22Rv1 (cell line): ENCODE results near the gene RBBP8NL.

ENCODE experiments used
- H3K27ac ChIP-seq: fragments of 450-650 bp; 2 replicates; pipeline ENCODE4 v1.5.1; 2017
- ZFX ChIP-seq: fragments of 450-650 bp; IDR thresholded peaks from 2 replicates; pipeline ENCODE4 v1.6.1; 2017; ENCODE audit warnings: antibody characterized with exemption, borderline replicate concordance
- TF ChIP-seq, protein P1 (sequence below): fragments of 450-650 bp; IDR thresholded peaks from 2 replicates; pipeline ENCODE4 v1.5.1; 2017; ENCODE audit warnings: mild to moderate bottlenecking

RBBP8NL gene

GRCh38 chr20:62444286-62444685 is 16.9 kb upstream of the RBBP8NL start:
- TF ChIP-seq ZFX: no peak
- TF ChIP-seq, protein P1, sequence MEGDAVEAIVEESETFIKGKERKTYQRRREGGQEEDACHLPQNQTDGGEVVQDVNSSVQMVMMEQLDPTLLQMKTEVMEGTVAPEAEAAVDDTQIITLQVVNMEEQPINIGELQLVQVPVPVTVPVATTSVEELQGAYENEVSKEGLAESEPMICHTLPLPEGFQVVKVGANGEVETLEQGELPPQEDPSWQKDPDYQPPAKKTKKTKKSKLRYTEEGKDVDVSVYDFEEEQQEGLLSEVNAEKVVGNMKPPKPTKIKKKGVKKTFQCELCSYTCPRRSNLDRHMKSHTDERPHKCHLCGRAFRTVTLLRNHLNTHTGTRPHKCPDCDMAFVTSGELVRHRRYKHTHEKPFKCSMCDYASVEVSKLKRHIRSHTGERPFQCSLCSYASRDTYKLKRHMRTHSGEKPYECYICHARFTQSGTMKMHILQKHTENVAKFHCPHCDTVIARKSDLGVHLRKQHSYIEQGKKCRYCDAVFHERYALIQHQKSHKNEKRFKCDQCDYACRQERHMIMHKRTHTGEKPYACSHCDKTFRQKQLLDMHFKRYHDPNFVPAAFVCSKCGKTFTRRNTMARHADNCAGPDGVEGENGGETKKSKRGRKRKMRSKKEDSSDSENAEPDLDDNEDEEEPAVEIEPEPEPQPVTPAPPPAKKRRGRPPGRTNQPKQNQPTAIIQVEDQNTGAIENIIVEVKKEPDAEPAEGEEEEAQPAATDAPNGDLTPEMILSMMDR: no peak
- no peak overlapping the region for H3K27ac ChIP-seq

GRCh38 chr20:62441987-62442539 is 14.7 kb upstream of the RBBP8NL start:
- no peak overlapping the region for H3K27ac ChIP-seq
- TF ChIP-seq ZFX: no peak
- TF ChIP-seq, protein P1: no peak

GRCh38 chr20:62439218-62439617 is 11.9 kb upstream of the RBBP8NL start:
- TF ChIP-seq, protein P1: no peak
- no peak for TF ChIP-seq ZFX
- H3K27ac ChIP-seq: no peak overlapping the region

- H3K27ac ChIP-seq: no peak overlapping the region
- TF ChIP-seq, protein P1: no peak
- no peak for TF ChIP-seq ZFX
Observed at GRCh38 chr20:62437927-62438326, 10.6 kb upstream of the RBBP8NL start.

- no peak overlapping the region for H3K27ac ChIP-seq
- TF ChIP-seq ZFX: no peak
- TF ChIP-seq, protein P1: no peak
Observed at GRCh38 chr20:62437496-62437895, 10.2 kb upstream of the RBBP8NL start.

GRCh38 chr20:62436692-62437091 is 9.4 kb upstream of the RBBP8NL start:
- no peak for TF ChIP-seq ZFX
- TF ChIP-seq, protein P1: no peak
- H3K27ac ChIP-seq: no peak overlapping the region

DNA sequence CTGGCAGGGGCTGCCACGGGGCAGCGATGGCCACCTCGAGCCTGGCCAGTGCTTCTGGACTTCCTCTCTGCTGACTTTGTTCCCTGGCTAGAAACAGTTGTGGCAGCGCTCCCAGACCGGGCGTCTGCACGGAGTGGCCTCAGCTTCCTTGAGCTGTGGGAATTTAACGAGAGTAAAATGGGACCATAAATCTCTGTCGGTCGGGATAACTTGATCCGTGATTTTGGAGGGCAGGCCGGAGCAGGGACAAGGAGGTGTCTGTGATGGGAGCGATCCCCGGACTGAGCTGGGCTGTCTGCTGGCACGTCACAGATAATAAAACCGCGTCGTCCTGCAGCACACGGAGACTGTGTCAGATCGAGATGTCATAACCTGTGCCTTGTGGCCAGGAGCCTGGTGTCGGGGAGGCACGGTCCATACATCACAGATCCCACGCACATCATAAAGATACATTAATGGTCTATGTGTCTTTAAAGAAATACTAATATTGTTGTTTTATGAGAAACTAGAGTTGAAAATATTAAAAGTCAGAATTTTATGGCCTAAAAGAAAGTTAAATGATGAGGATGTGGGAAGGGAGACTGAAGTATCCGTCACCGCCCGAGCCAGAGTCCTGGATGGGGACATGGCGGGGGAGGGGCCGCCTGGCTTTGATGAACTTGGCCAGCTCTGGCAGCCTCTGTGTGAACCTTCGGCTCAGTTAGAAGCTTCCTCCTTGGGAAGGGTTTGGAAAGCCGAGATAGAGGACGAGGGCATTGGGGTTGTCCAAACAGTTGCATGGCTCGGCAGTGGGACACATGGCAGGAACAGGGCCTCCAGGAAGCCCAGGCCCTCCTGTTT is 6.5 kb upstream of the RBBP8NL start:
- TF ChIP-seq ZFX: no peak
- TF ChIP-seq, protein P1: no peak

More for the DNA sequence above, 6.5 kb upstream of the RBBP8NL start:
- H3K27ac ChIP-seq: no peak overlapping the region
